Measurements from ENCODE around the gene CHCHD6. TPM values are rescaled to one million over a fixed set of nuclear protein-coding genes. Genes with fewer than 3 reads are reported as not detected.

The CHCHD6 gene
- total and polyA plus RNA-seq, 4 donors, result 12.1 to 22.6 (median 17.5) TPM

DNA sequence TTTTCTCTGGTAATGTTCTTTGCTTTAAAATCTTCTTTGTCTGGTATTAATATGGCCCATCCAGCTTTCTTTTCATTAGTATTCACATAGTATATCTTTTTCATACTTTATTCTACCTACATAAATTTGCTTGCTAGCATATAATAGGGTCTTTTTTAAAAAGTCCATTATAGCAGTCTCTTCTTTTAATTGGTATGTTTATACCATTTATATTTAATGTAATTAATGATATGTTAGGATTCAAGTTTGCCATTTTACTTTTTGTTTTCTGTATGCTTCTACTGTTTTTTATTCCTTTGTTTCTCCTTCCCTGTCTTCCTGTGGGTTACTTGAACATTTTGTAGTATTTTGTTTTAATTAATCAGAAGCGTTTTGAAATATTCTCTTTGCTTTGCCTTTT, 89.0 kb downstream of the CHCHD6 start:
- peaks cover 0 to 4% (median 0%) of the 10 kb centered on the region in 4 donors for H3K9me3 ChIP-seq (ENCODE audit: control insufficient read depth in 4 of 4, insufficient read depth in 3 of 4, low read length in 3 of 4)
- no peak overlapping the region for H3K27ac ChIP-seq (ENCODE audit: low read depth in 1 of 2, low read length in 1 of 2)
- 92% methylated on average over 1 of the region's 1 CpG for WGBS, 2 donors
- ATAC-seq (ENCODE audit: insufficient read depth, low FRiP score) (no peak), DNase-seq (no peak)
- H3K4me1 ChIP-seq (ENCODE audit: control insufficient read depth in 5 of 5, insufficient read depth in 5 of 5, low read length in 5 of 5), result no peaks in the 10 kb centered on the region
- no peaks in the 10 kb centered on the region for H3K36me3 ChIP-seq (ENCODE audit: control insufficient read depth in 4 of 4, insufficient read depth in 4 of 4, low read length in 4 of 4)
- H3K9ac ChIP-seq (ENCODE audit: insufficient read depth in 1 of 2, low read length in 2 of 2), result no peak overlapping the region
- H3K27me3 ChIP-seq (ENCODE audit: control insufficient read depth in 3 of 3, insufficient read depth in 3 of 3, low read length in 2 of 3), result no peaks in the 10 kb centered on the region
- TF ChIP-seq, protein P1, sequence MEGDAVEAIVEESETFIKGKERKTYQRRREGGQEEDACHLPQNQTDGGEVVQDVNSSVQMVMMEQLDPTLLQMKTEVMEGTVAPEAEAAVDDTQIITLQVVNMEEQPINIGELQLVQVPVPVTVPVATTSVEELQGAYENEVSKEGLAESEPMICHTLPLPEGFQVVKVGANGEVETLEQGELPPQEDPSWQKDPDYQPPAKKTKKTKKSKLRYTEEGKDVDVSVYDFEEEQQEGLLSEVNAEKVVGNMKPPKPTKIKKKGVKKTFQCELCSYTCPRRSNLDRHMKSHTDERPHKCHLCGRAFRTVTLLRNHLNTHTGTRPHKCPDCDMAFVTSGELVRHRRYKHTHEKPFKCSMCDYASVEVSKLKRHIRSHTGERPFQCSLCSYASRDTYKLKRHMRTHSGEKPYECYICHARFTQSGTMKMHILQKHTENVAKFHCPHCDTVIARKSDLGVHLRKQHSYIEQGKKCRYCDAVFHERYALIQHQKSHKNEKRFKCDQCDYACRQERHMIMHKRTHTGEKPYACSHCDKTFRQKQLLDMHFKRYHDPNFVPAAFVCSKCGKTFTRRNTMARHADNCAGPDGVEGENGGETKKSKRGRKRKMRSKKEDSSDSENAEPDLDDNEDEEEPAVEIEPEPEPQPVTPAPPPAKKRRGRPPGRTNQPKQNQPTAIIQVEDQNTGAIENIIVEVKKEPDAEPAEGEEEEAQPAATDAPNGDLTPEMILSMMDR (IDR thresholded peaks at IDR 0.05; ENCODE audit: control extremely low read depth, extremely low read depth), result no peak
- no peak overlapping the region for H3K4me3 ChIP-seq

GRCh38 chr3:126797563-126797962, 93.5 kb downstream of the CHCHD6 start:
- no peak for ATAC-seq (ENCODE audit: insufficient read depth, low FRiP score)
- Histone ChIP-seq H3K27me3 (ENCODE audit: control insufficient read depth in 3 of 3, insufficient read depth in 3 of 3, low read length in 2 of 3) (no peaks in the 10 kb centered on the region), H3K9ac (ENCODE audit: insufficient read depth in 1 of 2, low read length in 2 of 2) (no peak overlapping the region), H3K4me1 (ENCODE audit: control insufficient read depth in 5 of 5, insufficient read depth in 5 of 5, low read length in 5 of 5) (no peaks in the 10 kb centered on the region), H3K4me3 (no peak overlapping the region), H3K27ac (ENCODE audit: low read depth in 1 of 2, low read length in 1 of 2) (no peak overlapping the region), H3K9me3 (ENCODE audit: control insufficient read depth in 4 of 4, insufficient read depth in 3 of 4, low read length in 3 of 4) (peaks cover 0 to 3% (median 0%) of the 10 kb centered on the region in 4 donors), H3K36me3 (ENCODE audit: control insufficient read depth in 4 of 4, insufficient read depth in 4 of 4, low read length in 4 of 4) (no peaks in the 10 kb centered on the region)
- WGBS, 2 donors, result 90 to 92% methylated on average over 7 of the region's 7 CpGs
- TF ChIP-seq, protein P1 (IDR thresholded peaks at IDR 0.05; ENCODE audit: control extremely low read depth, extremely low read depth), result no peak
- DNase-seq, result no peak

GRCh38 chr3:126798521-126798920, 94.5 kb downstream of the CHCHD6 start:
- H3K27ac ChIP-seq (ENCODE audit: low read depth in 1 of 2, low read length in 1 of 2), result no peak overlapping the region
- H3K4me3 ChIP-seq, result no peak overlapping the region
- WGBS, 2 donors, result 96 to 97% methylated on average over 9 of the region's 9 CpGs

More at GRCh38 chr3:126798521-126798920, 94.5 kb downstream of the CHCHD6 start:
- Histone ChIP-seq H3K36me3 (ENCODE audit: control insufficient read depth in 4 of 4, insufficient read depth in 4 of 4, low read length in 4 of 4) (no peaks in the 10 kb centered on the region), H3K9ac (ENCODE audit: insufficient read depth in 1 of 2, low read length in 2 of 2) (no peak overlapping the region), H3K4me1 (ENCODE audit: control insufficient read depth in 5 of 5, insufficient read depth in 5 of 5, low read length in 5 of 5) (no peaks in the 10 kb centered on the region), H3K27me3 (ENCODE audit: control insufficient read depth in 3 of 3, insufficient read depth in 3 of 3, low read length in 2 of 3) (no peaks in the 10 kb centered on the region), H3K9me3 (ENCODE audit: control insufficient read depth in 4 of 4, insufficient read depth in 3 of 4, low read length in 3 of 4) (no peaks in the 10 kb centered on the region)
- DNase-seq (no peak), ATAC-seq (ENCODE audit: insufficient read depth, low FRiP score) (no peak)
- TF ChIP-seq, protein P1 (IDR thresholded peaks at IDR 0.05; ENCODE audit: control extremely low read depth, extremely low read depth), result no peak
